RPMI8226 (cell line): ENCODE measurements around the gene TNPO3.

ENCODE experiments used
- DNase-seq: peaks from one replicate; pipeline ENCODE4 v3.0.0-alpha.2; 2015

Gene TNPO3

GRCh38 chr7:128904381-128905197, 150.3 kb downstream of the TNPO3 start:
- peak; percentile 81 for DNase-seq
